Activated T-cell treated with anti-CD3 and anti-CD28 coated beads for 1 hour (primary cell): ENCODE data around the gene IGFBP2.
A peak's percentile ranks its signal among the peaks of the same experiment; 100 is the strongest.

Source experiments
- DNase-seq: peaks from one replicate; pipeline ENCODE4 v3.0.0-alpha.2; 2020; ENCODE audit warnings: low read depth

Gene IGFBP2

GRCh38 chr2:216681683-216682082 lies 48.5 kb downstream of the IGFBP2 start:
- no peak for DNase-seq

DNA sequence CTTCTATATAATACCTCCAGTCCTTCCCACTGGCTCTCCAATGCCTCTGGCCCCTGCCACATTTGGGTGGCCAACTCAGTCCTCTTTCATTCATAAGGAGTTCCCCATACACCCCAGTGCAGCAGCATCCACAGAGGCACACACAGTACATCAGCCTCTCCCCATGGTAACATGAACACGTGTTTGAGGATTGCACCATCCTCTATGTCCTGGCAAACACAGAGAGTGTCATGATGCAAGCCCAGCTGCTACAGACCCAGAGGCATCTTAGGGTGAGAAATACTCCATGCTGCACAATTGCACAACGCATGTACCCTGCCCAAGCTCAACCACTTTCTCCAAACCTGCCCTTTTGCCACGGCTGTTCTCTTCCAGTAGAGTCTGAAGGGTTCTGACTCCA lies 50.6 kb downstream of the IGFBP2 start:
- DNase-seq = no peak

DNA sequence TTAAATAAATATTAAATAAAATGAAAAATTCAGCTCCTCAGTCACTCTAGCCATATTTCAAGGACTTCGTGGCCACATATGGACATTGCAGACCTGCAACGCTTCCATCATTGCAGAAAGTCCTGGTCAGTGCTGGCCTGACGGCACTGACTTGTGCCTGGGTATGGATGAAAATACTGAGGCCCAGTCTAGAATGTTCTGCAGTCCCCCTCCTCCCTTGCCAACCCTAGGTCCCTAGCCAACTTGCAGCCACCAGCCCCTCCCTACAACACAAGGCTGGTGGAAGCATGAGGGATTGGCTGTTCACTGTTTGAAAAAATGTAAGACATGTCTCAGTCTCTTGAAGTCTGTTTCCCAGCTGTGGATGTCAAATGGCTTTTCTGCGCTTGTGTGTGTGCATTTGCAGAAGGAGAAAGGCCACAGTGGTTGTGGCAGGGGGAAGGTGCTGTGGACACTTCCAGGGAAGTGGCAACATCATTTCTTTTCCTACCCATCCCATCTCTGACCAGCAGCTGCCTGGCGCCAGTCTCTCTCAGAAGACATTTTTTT lies 52.2 kb downstream of the IGFBP2 start:
- DNase-seq = no peak

DNA sequence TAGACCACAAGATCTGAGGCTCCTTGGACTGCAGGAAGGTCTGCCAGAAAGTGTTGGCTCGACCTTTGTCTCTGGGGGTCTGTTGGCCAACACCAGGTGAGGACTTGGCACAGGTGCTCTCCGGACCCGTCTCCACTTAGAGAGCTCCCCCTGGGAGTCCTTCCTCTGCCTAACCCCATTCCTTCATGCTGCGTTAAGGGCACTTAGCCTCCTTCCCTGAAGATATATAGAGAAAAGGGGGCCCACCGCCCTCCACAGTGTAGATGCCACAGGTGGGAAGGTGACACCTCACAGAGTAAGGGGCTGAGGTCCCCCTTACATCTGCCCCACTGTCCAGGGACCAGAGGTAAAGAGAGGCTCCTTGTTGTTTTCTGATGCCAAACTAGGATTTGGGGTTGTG lies 53.9 kb downstream of the IGFBP2 start:
- DNase-seq = no peak

DNA sequence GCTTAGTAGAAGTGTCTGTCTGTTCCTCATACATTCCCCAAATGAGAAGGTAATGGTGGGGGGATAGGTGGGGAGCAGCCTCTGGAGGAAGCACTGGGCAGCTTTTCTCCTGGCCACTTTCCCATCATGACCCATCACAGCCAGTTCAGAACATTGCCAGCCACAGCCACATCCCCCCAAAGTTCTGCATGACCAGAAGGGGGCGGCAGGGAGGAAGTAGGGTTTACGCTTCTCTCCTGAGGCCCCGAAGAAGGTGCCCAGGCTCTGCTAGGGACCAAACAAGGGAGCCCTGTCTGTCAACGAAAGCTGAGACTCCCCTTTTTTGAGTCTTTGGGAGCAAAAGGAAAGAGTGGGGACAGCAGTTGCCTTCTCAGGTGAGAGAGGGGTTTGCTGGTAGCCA lies 54.4 kb downstream of the IGFBP2 start:
- peak; percentile 7 for DNase-seq

- DNase-seq = no peak
These were observed 55.6 kb downstream of the IGFBP2 start for GRCh38 chr2:216688731-216689340.

- no peak for DNase-seq
These were observed 56.2 kb downstream of the IGFBP2 start for GRCh38 chr2:216689397-216689796.

DNA sequence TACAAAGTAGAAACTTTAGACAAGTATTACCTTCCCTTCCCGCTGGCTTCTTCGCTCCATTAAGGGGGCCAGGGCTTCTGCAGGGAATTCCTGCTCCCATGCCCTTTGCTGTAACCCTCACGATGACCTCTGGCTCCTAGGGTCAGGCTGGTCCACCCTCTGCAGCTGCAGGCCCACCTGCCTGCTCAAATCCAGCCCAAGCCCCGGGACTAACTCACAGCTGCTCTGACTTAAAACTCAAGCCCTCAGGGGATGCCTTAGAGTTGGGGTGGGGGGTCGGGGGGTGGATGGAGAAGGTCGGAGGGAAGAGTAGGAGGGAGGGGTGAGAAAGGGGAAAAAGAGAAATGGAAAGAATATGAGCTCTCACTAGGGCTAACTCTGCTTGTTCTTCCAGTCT lies 57.2 kb downstream of the IGFBP2 start:
- DNase-seq = no peak

- DNase-seq = no peak
These were observed 57.9 kb downstream of the IGFBP2 start for GRCh38 chr2:216690853-216691741.

DNA sequence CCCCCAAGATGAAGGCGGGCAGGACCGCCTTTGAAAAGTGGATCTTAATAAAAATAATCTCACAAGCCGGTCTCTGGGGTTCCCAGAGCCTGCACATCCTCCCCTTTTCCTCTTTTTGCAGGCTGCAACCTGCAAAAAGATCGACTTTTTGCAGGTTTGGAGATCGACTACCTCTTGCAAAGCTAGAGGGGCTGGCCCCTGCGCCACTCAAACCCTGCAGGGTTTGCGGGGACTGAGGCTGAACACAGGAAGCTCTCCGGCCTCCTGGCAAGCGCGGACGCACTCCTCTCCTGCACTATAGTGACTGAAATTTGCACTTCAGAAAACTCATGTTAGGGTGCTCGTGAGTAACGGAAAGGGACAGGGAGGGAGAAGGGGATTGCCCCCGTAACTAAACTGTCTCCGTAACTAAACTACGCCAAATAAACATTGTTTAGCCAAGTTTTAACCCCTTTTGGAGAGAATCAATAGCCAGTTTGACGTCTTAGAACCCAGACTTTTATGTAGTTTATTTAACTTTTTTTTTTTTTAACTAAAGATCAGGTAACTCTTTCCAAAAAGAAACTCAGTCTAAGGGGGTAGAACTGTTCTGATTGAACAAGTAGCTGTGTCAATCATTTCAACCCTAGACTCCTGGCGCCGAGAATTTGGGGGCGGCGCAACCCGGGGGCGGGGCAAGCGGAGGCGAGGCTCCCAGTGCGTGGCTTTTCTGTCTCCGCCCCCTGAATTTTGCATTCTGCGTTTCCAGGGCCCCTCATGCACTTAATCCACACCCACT lies 59.6 kb downstream of the IGFBP2 start:
- DNase-seq = peak; percentile 46

GRCh38 chr2:216693414-216694080 lies 60.3 kb downstream of the IGFBP2 start:
- DNase-seq = no peak

GRCh38 chr2:216694082-216694825 lies 61.0 kb downstream of the IGFBP2 start:
- peak; percentile 24 for DNase-seq

GRCh38 chr2:216694826-216695217 lies 61.6 kb downstream of the IGFBP2 start:
- no peak for DNase-seq

DNA sequence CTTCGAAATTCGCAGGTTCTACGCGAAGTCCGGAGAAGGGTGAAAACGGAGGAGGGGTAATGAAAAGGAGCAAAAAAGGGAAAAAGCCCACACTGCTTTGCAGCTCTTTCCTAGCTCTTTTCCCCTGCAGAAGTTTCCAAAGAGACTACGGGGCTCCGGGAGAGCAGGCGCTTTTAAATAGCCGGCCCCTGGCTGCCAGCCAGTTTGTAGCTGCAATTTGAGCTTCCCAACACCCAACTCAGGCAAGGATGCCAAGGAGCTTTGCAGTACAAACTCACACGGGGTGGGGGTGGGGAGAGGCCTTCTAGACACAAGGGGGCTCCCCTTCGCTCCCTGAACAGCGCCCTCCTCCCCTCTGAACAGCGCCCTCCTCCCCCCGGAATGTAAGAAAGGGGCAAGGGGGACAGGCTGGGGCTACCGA lies 62.2 kb downstream of the IGFBP2 start, which contains the start of gene IGFBP5:
Gene IGFBP5 (minus strand): TSS at position 149 of the 421 bp plus-strand sequence. CDS start 774 bp downstream, outside the sequence.
- no peak for DNase-seq

GRCh38 chr2:216696321-216696720 lies 63.1 kb downstream of the IGFBP2 start:
- no peak for DNase-seq

DNA sequence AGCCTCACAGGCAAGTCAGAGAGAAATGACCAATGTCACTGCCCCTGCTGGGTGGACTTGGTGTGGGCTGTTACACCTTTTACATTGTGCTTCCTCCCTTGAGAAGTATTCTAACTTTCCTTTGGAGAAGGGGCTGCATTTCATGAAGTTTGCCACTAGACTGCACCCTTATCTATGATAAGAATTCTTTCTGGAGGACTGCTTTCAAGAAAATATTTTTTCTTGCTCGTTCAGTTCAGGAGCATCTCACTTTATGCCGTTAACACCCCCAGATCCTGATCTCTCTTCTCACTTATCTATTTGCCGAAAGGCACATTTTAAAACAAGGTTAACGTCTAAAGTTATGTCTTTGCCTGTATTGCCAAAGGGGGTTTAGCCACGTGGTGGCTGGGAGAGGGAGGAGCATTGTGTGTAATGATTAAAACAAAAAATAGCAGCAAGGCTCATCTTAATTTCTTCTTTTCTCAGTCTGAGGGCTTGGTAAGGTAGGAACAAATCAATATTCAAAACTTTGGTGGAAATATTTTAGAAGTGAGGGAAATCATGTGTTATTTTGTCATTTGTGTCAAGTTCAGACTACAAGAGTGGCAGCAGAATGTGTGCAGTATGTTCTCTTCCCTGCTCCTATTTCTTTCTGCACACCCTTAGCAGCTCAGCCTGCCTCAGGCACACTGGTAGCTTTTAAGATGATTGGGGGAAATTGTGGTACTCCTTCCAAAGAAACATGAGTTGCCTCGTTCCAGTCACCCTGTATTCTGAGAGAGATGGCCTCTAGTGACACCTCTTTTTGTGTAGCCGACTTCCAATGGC lies 63.7 kb downstream of the IGFBP2 start:
- DNase-seq = no peak

GRCh38 chr2:216698293-216698692 lies 65.1 kb downstream of the IGFBP2 start:
- no peak for DNase-seq

DNA sequence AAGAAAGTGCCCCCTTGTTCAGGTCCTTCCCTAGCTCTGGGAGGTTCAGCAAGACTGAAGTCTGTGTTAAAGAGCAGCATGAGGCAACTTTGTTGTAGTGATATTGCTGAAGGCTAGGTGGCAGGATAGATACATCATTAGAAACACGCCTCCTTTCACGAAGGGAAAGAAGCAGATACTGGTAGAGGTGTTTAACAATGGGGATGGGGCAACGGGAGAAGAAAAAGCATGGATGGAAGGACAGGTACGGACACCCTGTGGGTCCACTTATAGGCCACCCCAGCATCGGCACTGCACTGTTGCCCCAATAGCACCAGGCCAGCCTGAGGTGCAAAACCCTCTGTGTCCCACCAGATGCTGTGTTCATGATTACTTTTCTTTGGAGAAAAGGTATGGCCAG lies 65.7 kb downstream of the IGFBP2 start:
- DNase-seq = no peak

- DNase-seq = no peak
These were observed 66.9 kb downstream of the IGFBP2 start for GRCh38 chr2:216700088-216700567.

DNA sequence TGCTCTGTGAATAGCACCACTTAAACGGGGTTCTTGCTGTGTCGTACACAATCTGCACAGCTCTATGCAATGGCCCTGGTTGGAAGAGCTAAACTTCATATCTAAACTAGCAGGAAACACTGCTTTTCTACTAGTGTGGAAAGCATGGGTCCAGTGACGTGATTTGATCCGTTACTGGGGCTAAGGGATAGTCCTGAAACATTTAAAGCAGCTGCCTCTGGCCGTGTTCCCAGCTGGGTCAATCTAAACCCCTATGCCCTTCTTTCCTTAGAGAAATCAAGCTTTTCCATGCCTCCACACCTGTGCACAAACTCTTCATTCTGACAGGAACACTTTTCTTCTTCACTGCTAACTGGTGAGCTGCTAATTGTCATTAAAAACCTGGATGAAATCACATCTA lies 67.6 kb downstream of the IGFBP2 start:
- DNase-seq = no peak
